WI38 (cell line): ENCODE measurements around the gene PYGM.

Experiments used
- H3K4me3 ChIP-seq: 2 replicates; pipeline ENCODE4 v1.5.1; 2011; ENCODE audit warnings: low read depth, mild to moderate bottlenecking, control low read depth, low read length
- CTCF ChIP-seq: IDR thresholded peaks from 2 replicates; pipeline ENCODE4 v1.5.1; 2012; ENCODE audit warnings: low read depth, mild to moderate bottlenecking, control low read depth, low read length

The PYGM gene

GRCh38 chr11:64743591-64744543, 15.9 kb downstream of the PYGM start, which contains the start of gene RASGRP2:
Gene RASGRP2 (minus strand): TSS chr11:64744142. CDS start chr11:64742866, 1,276 bp downstream.
- peak; percentile 44 for TF ChIP-seq CTCF
- H3K4me3 ChIP-seq: no peak within 1 kb of the TSS

- H3K4me3 ChIP-seq: peak overlapping the region; percentile 41
- peak; percentile 85 for TF ChIP-seq CTCF
Measured at GRCh38 chr11:64742889-64743590, 16.7 kb downstream of the PYGM start.

- no peak for TF ChIP-seq CTCF
- peak overlapping the region; percentile 41 for H3K4me3 ChIP-seq
Measured at GRCh38 chr11:64742087-64742888, 17.5 kb downstream of the PYGM start.

GRCh38 chr11:64741375-64742086, 18.2 kb downstream of the PYGM start:
- no peak overlapping the region for H3K4me3 ChIP-seq
- TF ChIP-seq CTCF: no peak

- TF ChIP-seq CTCF: no peak
- H3K4me3 ChIP-seq: no peak overlapping the region
Measured at GRCh38 chr11:64739871-64740270, 19.9 kb downstream of the PYGM start.

GRCh38 chr11:64736654-64737053, 23.1 kb downstream of the PYGM start:
- no peak for TF ChIP-seq CTCF
- H3K4me3 ChIP-seq: no peak overlapping the region
